Mesothelial cell of epicardium (in vitro differentiated cells): ENCODE data around the gene SPACA9. TPM values are rescaled to one million over a fixed set of nuclear protein-coding genes. Genes with fewer than 3 reads are reported as not detected.

Experiments used
- DNase-seq, 2 experiments: peaks; one replicate each; pipeline ENCODE4 v3.0.0; 2021; ENCODE audit warnings: low spot score in 2 of 2; ENCODE audit not compliant: unreplicated experiment in 2 of 2
- H3K27ac Mint-ChIP-seq: 2 replicates; pipeline ENCODE4 v1.8.0; 2021; ENCODE audit warnings: mixed read lengths
- H3K27me3 Mint-ChIP-seq: 2 replicates; pipeline ENCODE4 v1.8.0; 2021; ENCODE audit warnings: low read depth, mixed read lengths
- H3K36me3 Mint-ChIP-seq: 2 replicates; pipeline ENCODE4 v1.8.0; 2021; ENCODE audit warnings: mixed read lengths
- H3K4me1 Mint-ChIP-seq: 2 replicates; pipeline ENCODE4 v1.8.0; 2021; ENCODE audit warnings: mixed read lengths
- H3K4me3 Mint-ChIP-seq: 2 replicates; pipeline ENCODE4 v1.8.0; 2021; ENCODE audit warnings: mild to moderate bottlenecking, moderate library complexity, mixed read lengths
- H3K9me3 Mint-ChIP-seq: 2 replicates; pipeline ENCODE4 v1.8.0; 2021; ENCODE audit warnings: mixed read lengths
- CTCF ChIP-seq: fragments of 200-600 bp; sonication (generic); IDR thresholded peaks from one replicate; pipeline ENCODE4 v1.5.0; 2021; ENCODE audit warnings: antibody characterized with exemption; ENCODE audit not compliant: unreplicated experiment
- total RNA-seq: library from RNA; stranded (reverse); gene quantifications from 3 replicates; pipeline ENCODE4 v1.2.1, GENCODE V29; 2021

The SPACA9 gene
- total RNA-seq, 1 donor from 2014 or later, result 5.7 TPM

GRCh38 chr9:132887181-132888120, 8.8 kb downstream of the SPACA9 start:
- no peaks in the 10 kb centered on the region for H3K27me3 Mint-ChIP-seq
- H3K4me1 Mint-ChIP-seq, result no peaks in the 10 kb centered on the region
- DNase-seq, result no peak
- H3K27ac Mint-ChIP-seq, result no peak overlapping the region
- H3K9me3 Mint-ChIP-seq, result no peaks in the 10 kb centered on the region
- peaks cover 1% of the 10 kb centered on the region for H3K36me3 Mint-ChIP-seq
- H3K4me3 Mint-ChIP-seq, result no peak overlapping the region
- TF ChIP-seq CTCF, result no peak

DNA sequence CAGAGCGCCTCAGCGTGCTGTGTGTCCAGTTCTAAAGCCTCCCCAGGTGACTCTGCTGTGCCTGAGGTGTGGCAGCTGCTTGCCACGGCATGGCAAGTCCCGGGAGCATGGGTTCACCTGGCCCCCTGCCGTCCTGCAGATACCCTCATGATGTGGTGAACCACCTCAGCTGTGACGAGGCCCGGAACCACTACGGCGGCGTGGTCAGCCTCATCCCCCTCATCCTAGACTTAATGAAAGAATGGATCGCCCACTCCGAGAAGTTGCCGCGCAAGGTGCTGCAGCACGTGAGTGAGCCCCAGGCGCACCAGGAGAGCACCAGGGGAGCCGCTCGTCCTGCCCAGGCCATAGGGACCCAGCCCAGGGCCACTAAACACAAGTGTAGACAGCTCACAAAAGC, 9.5 kb downstream of the SPACA9 start:
- Mint-ChIP-seq H3K4me1 (no peaks in the 10 kb centered on the region), H3K27ac (no peak overlapping the region), H3K36me3 (peaks cover 3% of the 10 kb centered on the region), H3K27me3 (no peaks in the 10 kb centered on the region), H3K4me3 (no peak overlapping the region), H3K9me3 (no peaks in the 10 kb centered on the region)
- no peak for TF ChIP-seq CTCF
- no peak for DNase-seq

GRCh38 chr9:132892400-132892799, 13.7 kb downstream of the SPACA9 start:
- Mint-ChIP-seq H3K27ac (no peak overlapping the region), H3K4me3 (no peak overlapping the region), H3K4me1 (peaks cover 2% of the 10 kb centered on the region), H3K36me3 (peaks cover 23% of the 10 kb centered on the region), H3K27me3 (no peaks in the 10 kb centered on the region), H3K9me3 (no peaks in the 10 kb centered on the region)
- no peak for DNase-seq
- TF ChIP-seq CTCF, result no peak

- Mint-ChIP-seq H3K36me3 (peaks cover 33% of the 10 kb centered on the region), H3K9me3 (no peaks in the 10 kb centered on the region), H3K4me1 (peaks cover 2% of the 10 kb centered on the region), H3K4me3 (no peak overlapping the region), H3K27me3 (no peaks in the 10 kb centered on the region), H3K27ac (no peak overlapping the region)
- no peak for TF ChIP-seq CTCF
- DNase-seq, result no peak
These were observed 15.6 kb downstream of the SPACA9 start for GRCh38 chr9:132894346-132894745.

DNA sequence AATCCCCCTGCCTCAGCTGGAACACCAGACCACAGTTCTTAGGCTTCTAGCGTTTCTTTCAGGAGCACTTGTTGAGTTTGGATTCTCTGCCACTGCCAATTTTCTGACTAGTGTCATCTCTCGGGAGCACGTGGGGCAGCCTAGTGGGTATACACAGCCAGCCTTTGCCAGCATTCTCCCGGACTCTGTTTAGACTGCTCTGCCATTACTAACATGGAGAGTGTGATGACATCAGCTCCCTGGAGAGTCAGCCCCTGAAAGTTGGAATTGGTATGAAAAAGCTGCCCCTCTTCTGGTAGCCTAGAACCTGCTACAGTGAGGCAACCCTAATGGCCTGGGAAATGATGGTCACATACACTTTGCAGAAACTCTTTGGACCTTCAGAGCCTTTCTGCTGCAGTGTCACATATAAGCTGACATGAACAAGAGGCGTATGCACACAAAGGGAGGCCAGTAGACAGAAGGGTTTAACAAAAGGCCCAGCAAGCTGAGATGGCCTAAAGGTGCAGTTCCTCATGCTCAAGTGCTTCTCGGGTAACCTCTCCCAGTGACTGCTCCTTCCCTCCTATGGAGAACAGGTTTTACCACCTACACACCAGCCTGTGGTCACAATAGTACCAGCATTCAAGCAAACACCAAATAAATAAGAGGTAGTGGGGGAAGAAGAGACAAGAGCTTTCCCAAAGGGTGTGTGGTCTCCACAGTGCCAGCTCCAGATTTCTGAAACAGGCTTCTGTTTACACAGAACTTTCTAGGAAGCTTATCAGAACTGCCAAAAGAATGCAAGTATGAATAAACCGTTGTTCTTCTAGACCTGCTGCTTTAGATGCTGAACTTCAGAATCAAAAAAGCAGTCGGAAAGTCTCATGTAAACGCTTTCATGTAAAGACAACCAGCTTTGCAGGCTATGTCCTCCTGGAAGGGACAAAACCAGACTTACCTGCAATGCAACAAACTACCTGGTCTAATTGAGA, 16.5 kb downstream of the SPACA9 start:
- no peak for DNase-seq
- Mint-ChIP-seq H3K36me3 (peaks cover 33% of the 10 kb centered on the region), H3K27me3 (no peaks in the 10 kb centered on the region), H3K27ac (no peak overlapping the region), H3K9me3 (no peaks in the 10 kb centered on the region), H3K4me1 (peaks cover 2% of the 10 kb centered on the region), H3K4me3 (no peak overlapping the region)
- no peak for TF ChIP-seq CTCF
